HCT116 (cell line): ENCODE results near the gene INCA1. TPM values are rescaled to one million over a fixed set of nuclear protein-coding genes. Genes with fewer than 3 reads are reported as not detected.

Source experiments
- ATAC-seq: fragments of 200-7000 bp; cut with Tn5 transposase; 2 replicates; pipeline ENCODE4 v1.9.1; 2020; ENCODE audit warnings: mild to moderate bottlenecking, moderate library complexity
- BruUV-seq: library from RNA; stranded (reverse); fragments of 400-500 nt; replicated peaks from 2 replicates; lab custom pipeline; 2021; lab: Mats Ljungman, UMichigan
- CTCF ChIA-PET: fragments of 300-600 bp; sonication (Branson Sonifier 250); formaldehyde crosslinking; loops from one replicate; lab custom pipeline; 2021; ENCODE audit warnings: antibody characterized with exemption; lab: Charles Lee
- POLR2A ChIA-PET: fragments of 300-600, 350-600 bp; sonication (Branson Sonifier 250); formaldehyde crosslinking; loops from one replicate; lab custom pipeline; 2021; ENCODE audit warnings: antibody characterized with exemption; lab: Charles Lee
- RAD21 ChIA-PET, 2 experiments: fragments of 300-600 bp; sonication (Branson Sonifier 250); formaldehyde crosslinking; loops; one replicate each; lab custom pipeline; 2023; ENCODE audit warnings: low total read pairs in 2 of 2; ENCODE audit not compliant: uncharacterized antibody in 2 of 2, unreplicated experiment in 2 of 2, low non-redundant PET in 1 of 2; lab: Charles Lee
- DNase-seq: peaks from one replicate; pipeline ENCODE4 v3.0.0-alpha.2; 2010; ENCODE audit warnings: low read depth, low spot score
- H2AFZ ChIP-seq: fragments of 200-600 bp; shearing (Covaris generic), sonication (generic); 2 replicates; pipeline ENCODE4 v1.6.1; 2017; ENCODE audit warnings: low read depth, mixed run types, mixed read lengths, antibody characterized with exemption, low read length; ENCODE audit not compliant: poor library complexity, severe bottlenecking
- H3K27ac ChIP-seq: 2 replicates; pipeline ENCODE4 v1.5.1; 2012; ENCODE audit warnings: low read depth, low read length
- H3K27me3 ChIP-seq: fragments of 200-600 bp; sonication (generic); 2 replicates; pipeline ENCODE4 v1.6.1; 2016; ENCODE audit warnings: mixed run types, low read length, mixed read lengths; ENCODE audit not compliant: insufficient read depth
- H3K36me3 ChIP-seq, 2 experiments: fragments of 200-500 bp in 1 of 2; fragments of 200-600 bp in 1 of 2; sonication (Bioruptor generic) in 1 of 2; sonication (generic) in 1 of 2; 2 replicates each; pipeline versions ENCODE4 v1.5.1 to v1.6.1; 2014 to 2016; ENCODE audit warnings: low read length in 2 of 2, inconsistent platforms in 1 of 2, mixed read lengths in 1 of 2, mixed run types in 1 of 2; ENCODE audit not compliant: insufficient read depth in 2 of 2, control insufficient read depth in 1 of 2
- H3K4me1 ChIP-seq, 2 experiments: fragments of 200-600 bp in 1 of 2; sonication (generic) in 1 of 2; 2 replicates each; pipeline versions ENCODE4 v1.5.1 to v1.6.1; 2012 to 2017; ENCODE audit warnings: low read length in 2 of 2, inconsistent platforms in 1 of 2, mild to moderate bottlenecking in 1 of 2, mixed read lengths in 1 of 2, mixed run types in 1 of 2, moderate library complexity in 1 of 2; ENCODE audit not compliant: insufficient read depth in 2 of 2, control insufficient read depth in 1 of 2
- H3K4me2 ChIP-seq: fragments of 200-600 bp; sonication (generic); 2 replicates; pipeline ENCODE4 v1.6.1; 2017; ENCODE audit warnings: mixed run types, low read length, mixed read lengths
- H3K4me3 ChIP-seq, 2 experiments: fragments of 200-600 bp in 1 of 2; sonication (generic) in 1 of 2; replicated peaks in 1 of 2; 2 replicates each; pipeline ENCODE4 v1.5.1; 2011 to 2016; ENCODE audit warnings: low read length in 2 of 2, control low read depth in 1 of 2, low read depth in 1 of 2, mild to moderate bottlenecking in 1 of 2, mixed read lengths in 1 of 2, mixed run types in 1 of 2
- H3K79me2 ChIP-seq: fragments of 200-600 bp; sonication (generic); 2 replicates; pipeline ENCODE4 v1.6.1; 2017; ENCODE audit warnings: mild to moderate bottlenecking, mixed run types, low read length, moderate library complexity, mixed read lengths; ENCODE audit not compliant: insufficient read depth
- H3K9ac ChIP-seq: fragments of 200-600 bp; sonication (generic); 2 replicates; pipeline ENCODE4 v1.6.1; 2016; ENCODE audit warnings: low read length, mixed read lengths
- H3K9me2 ChIP-seq: fragments of 200-600 bp; sonication (generic), shearing (Covaris generic); 2 replicates; pipeline ENCODE4 v1.6.1; 2017; ENCODE audit warnings: mixed run types, mild to moderate bottlenecking, moderate library complexity; ENCODE audit not compliant: insufficient read depth
- H3K9me3 ChIP-seq, 2 experiments: fragments of 200-500 bp in 1 of 2; fragments of 200-600 bp in 1 of 2; sonication (Bioruptor generic) in 1 of 2; sonication (generic) in 1 of 2; 2 replicates each; pipeline ENCODE4 v1.6.1; 2014 to 2017; ENCODE audit warnings: low read length in 2 of 2, mixed read lengths in 2 of 2, inconsistent platforms in 1 of 2, low read depth in 1 of 2, mild to moderate bottlenecking in 1 of 2, mixed run types in 1 of 2, moderate library complexity in 1 of 2; ENCODE audit not compliant: control insufficient read depth in 1 of 2, insufficient read depth in 1 of 2
- H4K20me1 ChIP-seq: fragments of 200-600 bp; sonication (generic), shearing (Covaris generic); 2 replicates; pipeline ENCODE4 v1.6.1; 2017; ENCODE audit warnings: mixed run types, mild to moderate bottlenecking, moderate library complexity; ENCODE audit not compliant: insufficient read depth
- CBX3 ChIP-seq: IDR thresholded peaks from 2 replicates; pipeline ENCODE4 v1.6.1; 2012; ENCODE audit warnings: low read depth
- CEBPB ChIP-seq: IDR thresholded peaks from 2 replicates; pipeline ENCODE4 v1.6.1; 2012; ENCODE audit warnings: low read depth
- EGR1 ChIP-seq: IDR thresholded peaks from 2 replicates; pipeline ENCODE4 v1.6.1; 2012; ENCODE audit warnings: low read depth
- ELF1 ChIP-seq: IDR thresholded peaks from 2 replicates; pipeline ENCODE4 v1.6.1; 2012; ENCODE audit warnings: low read depth, borderline replicate concordance
- EZH2 ChIP-seq: fragments of 200-600 bp; sonication (generic); IDR thresholded peaks from 2 replicates; pipeline ENCODE4 v1.6.1; 2017; ENCODE audit warnings: antibody characterized with exemption, mixed run types
- FOSL1 ChIP-seq: IDR thresholded peaks from 2 replicates; pipeline ENCODE4 v1.6.1; 2012; ENCODE audit warnings: low read depth
- POLR2AphosphoS5 ChIP-seq: IDR thresholded peaks from 2 replicates; pipeline ENCODE4 v1.6.1; 2011; ENCODE audit warnings: mild to moderate bottlenecking, low read depth, low read length, moderate library complexity
- RAD21 ChIP-seq: IDR thresholded peaks from 2 replicates; pipeline ENCODE4 v1.6.1; 2012; ENCODE audit warnings: low read depth, mild to moderate bottlenecking
- SIN3A ChIP-seq: IDR thresholded peaks from 2 replicates; pipeline ENCODE4 v1.6.1; 2012; ENCODE audit warnings: low read depth
- SP1 ChIP-seq: IDR thresholded peaks from 2 replicates; pipeline ENCODE4 v1.6.1; 2012; ENCODE audit warnings: low read depth
- SRF ChIP-seq: IDR thresholded peaks from 2 replicates; pipeline ENCODE4 v1.6.1; 2012; ENCODE audit warnings: low read depth
- YY1 ChIP-seq: IDR thresholded peaks from 2 replicates; pipeline ENCODE4 v1.6.1; 2011; ENCODE audit warnings: low read length, low read depth, moderate library complexity, mild to moderate bottlenecking; ENCODE audit not compliant: insufficient replicate concordance; ENCODE audit errors: extremely low read depth
- intact Hi-C: fragments of 100-400 bp; cut with micrococcal nuclease; formaldehyde crosslinking; loops from 2 replicates; pipeline ENCODE4 v1.10.0; 2022
- total RNA-seq: library from RNA; stranded (reverse); gene quantifications from one replicate; pipeline ENCODE4 v1.2.1, GENCODE V29; 2021; ENCODE audit not compliant: unreplicated experiment
- TF ChIP-seq, protein P1 (sequence below): IDR thresholded peaks from 2 replicates; pipeline ENCODE4 v1.6.1; 2011; ENCODE audit warnings: mild to moderate bottlenecking, low read length, moderate library complexity; ENCODE audit not compliant: insufficient replicate concordance; ENCODE audit errors: extremely low read depth
- TF ChIP-seq, protein P2 (sequence below): IDR thresholded peaks from 2 replicates; pipeline ENCODE4 v1.6.1; 2012

Gene INCA1
- total RNA-seq, 1 experiment from 2014 or later: 0.74 TPM

DNA sequence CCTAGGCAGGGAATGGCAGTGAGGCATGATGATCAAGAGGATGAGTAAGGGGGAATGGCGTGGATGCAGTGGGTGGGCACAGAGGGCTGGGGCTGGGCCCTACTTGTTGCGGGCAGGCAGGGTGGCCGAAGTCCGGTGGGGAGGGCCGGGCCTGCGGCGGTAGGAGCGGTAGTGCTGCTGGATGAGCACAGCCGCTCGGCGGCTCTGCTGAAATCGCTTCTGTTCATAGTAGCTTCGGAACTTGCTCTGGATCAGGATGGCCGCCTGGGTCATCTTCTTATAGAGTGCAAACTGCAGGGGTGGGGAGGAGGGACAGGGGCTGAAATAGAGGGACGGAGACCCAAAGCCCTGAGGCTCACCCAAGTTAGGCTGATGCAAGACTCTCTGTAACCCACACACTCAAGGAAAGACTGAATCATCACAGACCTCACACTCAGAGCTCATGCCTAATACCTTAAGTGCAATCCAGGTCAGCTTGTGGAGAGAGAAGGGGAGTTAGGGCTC, 28.2 kb downstream of the INCA1 start (continued):
- TF ChIP-seq EGR1: 0 out of 2 replicates have a peak, but pooled peaks have one; percentile 45
- TF ChIP-seq CEBPB: peak; percentile 83; the same call in 1 of the 2 replicates
- no peak for TF ChIP-seq EZH2

DNA sequence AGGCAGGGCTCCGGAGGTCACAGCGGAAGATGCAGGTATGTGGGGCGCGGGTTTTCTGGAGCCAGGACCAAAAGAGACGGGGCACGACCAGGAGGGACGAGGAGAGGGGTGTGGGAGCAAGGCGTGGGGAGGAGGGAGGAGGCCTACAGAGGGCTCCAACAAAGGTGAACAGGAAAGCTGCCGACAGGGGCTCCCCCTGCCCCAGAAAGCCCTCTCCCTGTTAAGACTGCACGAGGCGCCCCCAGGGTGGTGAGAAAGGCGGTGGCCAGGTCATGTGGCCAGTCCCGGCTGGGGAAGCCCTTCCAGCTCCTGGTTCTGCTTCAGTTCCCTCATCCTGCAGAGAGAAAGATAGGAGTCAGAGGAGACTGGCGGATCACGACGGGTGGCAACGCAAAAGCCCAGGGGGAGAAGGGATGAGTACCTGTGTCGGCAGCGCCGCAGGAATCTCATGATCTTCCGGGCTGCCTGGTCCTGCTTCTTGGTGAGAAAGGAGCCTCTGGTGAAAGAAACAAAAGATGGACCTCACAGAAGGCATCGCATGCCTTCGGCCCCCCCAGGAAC, 28.8 kb downstream of the INCA1 start:
- Histone ChIP-seq H3K4me1 (peaks cover 19 to 33% of the 10 kb centered on the region in 2 experiments), H3K79me2 (peaks cover 17% of the 10 kb centered on the region; the same call in 1 of the 2 replicates), H3K9me2 (no peaks in the 10 kb centered on the region), H2AFZ (no peak overlapping the region), H3K27me3 (no peaks in the 10 kb centered on the region), H3K9ac (peak overlapping the region; percentile 80), H3K9me3 (no peaks in the 10 kb centered on the region), H3K4me2 (peak overlapping the region; percentile 84), H3K36me3 (peaks cover 4 to 13% of the 10 kb centered on the region in 2 experiments; a peak in 3 of 4 replicates), H3K27ac (peak overlapping the region; percentile 90), H3K4me3 (peak overlapping the region; percentile 63 to 70), H4K20me1 (no peaks in the 10 kb centered on the region)
- ChIA-PET RAD21 (interaction anchor here (0.5 to 2.2 kb wide), 2 partner anchors 14 to 29 kb away, joined by 6 to 11 read pairs; partner anchors contain the start of genes RNF167 (in 1 of the 2) and SLC25A11 (in 1 of the 2)), CTCF (interaction anchor here (1.3 kb wide), 1 partner anchor 65 kb away, joined by 3 read pairs; the partner anchor contains the start of gene CHRNE), POLR2A (interaction anchor here (0.8 to 5.0 kb wide), 7 partner anchors 15 to 178 kb away, joined by 3 to 45 read pairs (median 10); partner anchors contain the start of genes CAMTA2, ENO3, PFN1 and RNF167)
- TF ChIP-seq SRF: no peak
- TF ChIP-seq, protein P1, sequence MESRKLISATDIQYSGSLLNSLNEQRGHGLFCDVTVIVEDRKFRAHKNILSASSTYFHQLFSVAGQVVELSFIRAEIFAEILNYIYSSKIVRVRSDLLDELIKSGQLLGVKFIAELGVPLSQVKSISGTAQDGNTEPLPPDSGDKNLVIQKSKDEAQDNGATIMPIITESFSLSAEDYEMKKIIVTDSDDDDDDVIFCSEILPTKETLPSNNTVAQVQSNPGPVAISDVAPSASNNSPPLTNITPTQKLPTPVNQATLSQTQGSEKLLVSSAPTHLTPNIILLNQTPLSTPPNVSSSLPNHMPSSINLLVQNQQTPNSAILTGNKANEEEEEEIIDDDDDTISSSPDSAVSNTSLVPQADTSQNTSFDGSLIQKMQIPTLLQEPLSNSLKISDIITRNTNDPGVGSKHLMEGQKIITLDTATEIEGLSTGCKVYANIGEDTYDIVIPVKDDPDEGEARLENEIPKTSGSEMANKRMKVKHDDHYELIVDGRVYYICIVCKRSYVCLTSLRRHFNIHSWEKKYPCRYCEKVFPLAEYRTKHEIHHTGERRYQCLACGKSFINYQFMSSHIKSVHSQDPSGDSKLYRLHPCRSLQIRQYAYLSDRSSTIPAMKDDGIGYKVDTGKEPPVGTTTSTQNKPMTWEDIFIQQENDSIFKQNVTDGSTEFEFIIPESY: no peak
- no peak for TF ChIP-seq YY1
- no peak for TF ChIP-seq EZH2
- TF ChIP-seq RAD21: no peak
- TF ChIP-seq POLR2AphosphoS5: no peak
- TF ChIP-seq SIN3A: no peak
- TF ChIP-seq SP1: no peak
- no peak for TF ChIP-seq CBX3
- no peak for TF ChIP-seq FOSL1
- TF ChIP-seq ELF1: no peak
- no peak for TF ChIP-seq EGR1
- TF ChIP-seq, protein P2, sequence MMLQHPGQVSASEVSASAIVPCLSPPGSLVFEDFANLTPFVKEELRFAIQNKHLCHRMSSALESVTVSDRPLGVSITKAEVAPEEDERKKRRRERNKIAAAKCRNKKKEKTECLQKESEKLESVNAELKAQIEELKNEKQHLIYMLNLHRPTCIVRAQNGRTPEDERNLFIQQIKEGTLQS: no peak
- intact Hi-C loops: no loop called here
- DNase-seq (no peak), ATAC-seq (no peak)
- no TSS peak for BruUV-seq
